ENCODE results near the gene LSM12. TPM values are rescaled to one million over a fixed set of nuclear protein-coding genes. Genes with fewer than 3 reads are reported as not detected.
A peak's percentile ranks its signal among the peaks of the same experiment; 100 is the strongest.

LSM12 gene
- total RNA-seq, 2 donors from 2014 or later, result 24.9 to 30.8 TPM

DNA sequence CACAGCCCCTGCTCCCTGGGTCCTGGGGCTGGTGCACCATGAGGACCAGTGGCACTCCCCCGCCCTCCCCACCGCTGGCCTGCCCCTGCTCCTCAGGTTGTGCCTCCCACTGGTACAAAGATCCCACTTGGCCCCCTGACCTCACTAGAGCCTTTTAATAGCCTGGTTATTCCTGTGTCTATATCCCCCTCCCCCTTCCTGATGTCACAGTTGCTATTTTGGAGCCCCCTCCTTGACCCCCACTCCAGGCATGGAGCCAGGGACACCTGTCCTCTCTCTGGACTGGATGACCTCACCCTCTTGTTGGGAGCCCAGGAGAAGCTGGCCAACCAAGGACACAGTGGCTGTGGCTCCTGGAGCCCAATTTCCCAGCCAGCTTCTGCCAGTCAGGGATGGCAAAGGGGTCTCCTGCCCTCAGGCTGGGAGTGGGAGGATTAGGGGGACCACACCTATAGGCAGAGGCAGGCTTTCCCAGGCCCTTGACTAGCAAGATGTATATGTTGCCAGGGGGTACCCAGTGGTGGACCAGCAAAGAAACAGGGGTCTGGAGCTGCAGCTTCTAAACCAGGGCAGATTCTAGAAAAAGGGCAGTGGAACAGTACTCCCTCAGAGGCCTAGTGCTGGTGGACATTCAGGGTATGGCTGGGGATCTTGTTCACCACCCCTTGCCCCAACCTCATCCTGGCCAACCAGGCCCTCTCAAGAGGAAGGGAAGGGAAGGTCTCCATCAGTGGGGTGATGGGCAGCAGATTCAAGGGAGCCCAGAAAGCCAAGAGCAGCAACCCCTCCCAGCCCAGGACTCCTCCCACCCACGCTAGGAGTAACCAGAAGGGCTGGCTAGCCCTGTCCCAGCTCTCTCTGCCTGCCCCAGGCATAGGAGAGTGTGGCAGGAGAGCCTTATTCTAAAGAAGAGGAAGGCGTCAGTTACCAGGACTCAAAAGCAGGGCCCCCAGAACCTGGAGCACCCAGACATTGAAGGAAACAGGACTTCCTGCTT, 46.1 kb upstream of the LSM12 start:
- TF ChIP-seq, protein P1, sequence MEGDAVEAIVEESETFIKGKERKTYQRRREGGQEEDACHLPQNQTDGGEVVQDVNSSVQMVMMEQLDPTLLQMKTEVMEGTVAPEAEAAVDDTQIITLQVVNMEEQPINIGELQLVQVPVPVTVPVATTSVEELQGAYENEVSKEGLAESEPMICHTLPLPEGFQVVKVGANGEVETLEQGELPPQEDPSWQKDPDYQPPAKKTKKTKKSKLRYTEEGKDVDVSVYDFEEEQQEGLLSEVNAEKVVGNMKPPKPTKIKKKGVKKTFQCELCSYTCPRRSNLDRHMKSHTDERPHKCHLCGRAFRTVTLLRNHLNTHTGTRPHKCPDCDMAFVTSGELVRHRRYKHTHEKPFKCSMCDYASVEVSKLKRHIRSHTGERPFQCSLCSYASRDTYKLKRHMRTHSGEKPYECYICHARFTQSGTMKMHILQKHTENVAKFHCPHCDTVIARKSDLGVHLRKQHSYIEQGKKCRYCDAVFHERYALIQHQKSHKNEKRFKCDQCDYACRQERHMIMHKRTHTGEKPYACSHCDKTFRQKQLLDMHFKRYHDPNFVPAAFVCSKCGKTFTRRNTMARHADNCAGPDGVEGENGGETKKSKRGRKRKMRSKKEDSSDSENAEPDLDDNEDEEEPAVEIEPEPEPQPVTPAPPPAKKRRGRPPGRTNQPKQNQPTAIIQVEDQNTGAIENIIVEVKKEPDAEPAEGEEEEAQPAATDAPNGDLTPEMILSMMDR (IDR thresholded peaks at IDR 0.05), result no peak
- Histone ChIP-seq H3K36me3 (peaks cover 28% of the 10 kb centered on the region), H3K4me3 (no peak overlapping the region), H3K9me3 (no peaks in the 10 kb centered on the region), H3K27ac (peak overlapping the region; percentile 55 to 97), H3K27me3 (replicated peaks; ENCODE audit: insufficient read depth) (no peaks in the 10 kb centered on the region), H3K4me1 (ENCODE audit: control insufficient read depth in 1 of 2, low read depth in 2 of 2) (peaks cover 57 to 85% of the 10 kb centered on the region in 2 donors)
- DNase-seq (ENCODE audit: low spot score), result no peak
- no peak for ATAC-seq (ENCODE audit: insufficient number of reproducible peaks, low FRiP score, low read depth)

DNA sequence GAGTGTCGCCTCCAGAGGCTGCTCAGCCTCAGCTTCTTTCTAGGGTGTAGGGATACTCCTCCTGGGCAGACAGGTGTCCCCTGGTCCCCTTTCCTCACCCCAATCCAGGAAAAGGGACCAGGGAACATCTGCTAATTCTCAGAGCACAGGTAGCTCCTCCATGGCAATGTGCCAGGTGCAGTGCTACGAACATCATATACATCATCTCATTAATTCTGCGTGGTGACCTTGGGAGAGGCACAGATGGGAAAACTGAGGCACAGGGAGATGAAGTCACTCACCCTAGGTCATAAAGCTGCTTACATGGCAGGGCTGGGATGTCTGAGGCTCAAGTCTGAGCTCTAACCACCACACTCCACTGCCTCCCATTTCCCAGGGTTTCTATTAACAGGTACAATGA, 45.3 kb upstream of the LSM12 start:
- Histone ChIP-seq H3K36me3 (peaks cover 24% of the 10 kb centered on the region), H3K27ac (peak overlapping the region; percentile 55 to 97), H3K4me3 (peak overlapping the region; percentile 80), H3K27me3 (replicated peaks; ENCODE audit: insufficient read depth) (no peaks in the 10 kb centered on the region), H3K9me3 (no peaks in the 10 kb centered on the region), H3K4me1 (ENCODE audit: control insufficient read depth in 1 of 2, low read depth in 2 of 2) (peaks cover 65 to 92% of the 10 kb centered on the region in 2 donors)
- DNase-seq (ENCODE audit: low spot score) (no peak), ATAC-seq (ENCODE audit: insufficient number of reproducible peaks, low FRiP score, low read depth) (no peak)
- TF ChIP-seq, protein P1 (IDR thresholded peaks at IDR 0.05), result no peak

DNA sequence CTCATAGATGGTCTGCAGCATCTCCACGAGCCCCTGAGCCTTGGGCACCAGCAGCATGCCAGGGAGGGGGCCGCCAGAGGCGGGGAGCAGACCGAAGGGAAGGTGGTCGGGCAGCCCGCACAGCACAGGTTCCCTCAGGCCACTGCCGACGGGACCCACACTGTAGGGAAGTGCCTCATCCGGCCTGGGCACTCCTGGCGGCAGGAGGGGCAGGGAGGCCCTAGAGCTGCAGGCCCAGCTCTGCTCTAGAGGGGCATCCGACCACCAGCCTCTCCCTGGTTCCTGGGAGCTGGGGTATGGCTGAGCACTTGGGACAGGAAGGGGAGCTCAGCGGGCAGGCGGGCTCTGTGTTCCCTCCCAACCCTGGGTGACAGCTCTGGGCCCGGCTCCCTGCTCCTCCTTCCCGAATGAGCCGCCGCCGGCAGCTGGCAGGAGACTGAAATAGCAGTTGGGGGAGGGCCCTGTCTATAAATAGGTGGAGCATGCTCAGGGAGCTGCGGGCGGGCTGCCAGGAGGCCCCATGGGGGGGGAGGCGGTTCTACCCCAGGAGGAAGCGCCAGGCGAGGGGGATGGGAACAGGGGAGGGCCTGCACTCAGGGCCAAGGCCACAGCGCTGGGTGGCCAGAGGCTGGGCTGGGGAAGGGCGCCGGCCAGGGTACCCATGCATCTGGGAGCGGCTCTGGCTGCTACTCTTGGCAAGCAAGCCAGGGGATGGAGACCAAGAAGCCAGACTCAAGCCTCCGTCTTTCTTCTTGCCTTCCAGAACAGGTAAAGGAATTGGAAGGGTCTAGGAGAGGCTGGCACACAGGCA, 44.6 kb upstream of the LSM12 start:
- H3K36me3 ChIP-seq, result peaks cover 19% of the 10 kb centered on the region
- TF ChIP-seq, protein P1 (IDR thresholded peaks at IDR 0.05), result no peak
- H3K4me3 ChIP-seq, result peak overlapping the region; percentile 80
- ATAC-seq (ENCODE audit: insufficient number of reproducible peaks, low FRiP score, low read depth) (peak; percentile 40), DNase-seq (ENCODE audit: low spot score) (peak; percentile 97)
- H3K27me3 ChIP-seq (replicated peaks; ENCODE audit: insufficient read depth), result no peaks in the 10 kb centered on the region
- H3K27ac ChIP-seq, result peak overlapping the region; percentile 81 to 97
- H3K9me3 ChIP-seq, result no peaks in the 10 kb centered on the region
- H3K4me1 ChIP-seq (ENCODE audit: control insufficient read depth in 1 of 2, low read depth in 2 of 2), result peaks cover 67 to 98% of the 10 kb centered on the region in 2 donors

DNA sequence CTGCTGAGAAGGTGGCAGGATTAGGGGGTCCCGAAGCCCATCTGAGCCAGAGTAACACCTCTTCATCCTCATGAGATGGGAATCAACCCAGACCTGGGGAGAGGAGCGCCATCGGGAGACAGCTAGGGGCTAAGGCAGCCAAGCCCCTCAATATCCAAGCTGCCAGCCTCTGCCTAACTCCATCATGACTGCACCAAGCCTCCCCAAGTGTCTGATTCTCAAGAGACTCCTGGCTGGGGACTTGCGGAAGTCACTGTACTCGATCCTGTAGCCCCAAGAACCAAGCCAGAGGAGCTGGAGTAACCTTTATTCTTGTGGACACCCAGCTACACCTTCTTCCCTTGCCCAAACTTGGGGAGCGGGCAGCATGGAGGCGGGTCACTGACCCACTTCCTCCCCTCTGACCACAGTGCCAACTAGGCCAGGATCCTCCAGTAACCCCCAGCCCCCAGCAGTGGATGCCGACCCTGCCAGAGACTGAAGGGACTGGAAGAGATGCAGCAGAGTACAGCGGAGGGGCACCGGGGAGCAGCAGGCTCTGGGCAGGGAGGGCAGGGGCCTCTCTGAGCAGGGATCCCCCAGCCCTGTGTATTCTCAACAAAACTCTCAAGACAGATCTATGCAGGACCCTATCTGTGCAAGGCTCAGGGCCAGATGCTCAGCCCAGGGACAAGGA, 43.7 kb upstream of the LSM12 start:
- DNase-seq (ENCODE audit: low spot score), result no peak
- no peaks in the 10 kb centered on the region for H3K27me3 ChIP-seq (replicated peaks; ENCODE audit: insufficient read depth)
- H3K4me1 ChIP-seq (ENCODE audit: control insufficient read depth in 1 of 2, low read depth in 2 of 2), result peaks cover 66 to 98% of the 10 kb centered on the region in 2 donors
- H3K4me3 ChIP-seq, result peak overlapping the region; percentile 80
- peaks cover 13% of the 10 kb centered on the region for H3K36me3 ChIP-seq
- peak overlapping the region; percentile 81 to 97 for H3K27ac ChIP-seq
- H3K9me3 ChIP-seq, result no peaks in the 10 kb centered on the region
- TF ChIP-seq, protein P1 (IDR thresholded peaks at IDR 0.05), result no peak
- no peak for ATAC-seq (ENCODE audit: insufficient number of reproducible peaks, low FRiP score, low read depth)
